ENCODE data around the gene ARPC5.

Gene ARPC5

GRCh38 chr1:183675883-183676585, 40.5 kb upstream of the ARPC5 start:
- TF ChIP-seq, protein P1, sequence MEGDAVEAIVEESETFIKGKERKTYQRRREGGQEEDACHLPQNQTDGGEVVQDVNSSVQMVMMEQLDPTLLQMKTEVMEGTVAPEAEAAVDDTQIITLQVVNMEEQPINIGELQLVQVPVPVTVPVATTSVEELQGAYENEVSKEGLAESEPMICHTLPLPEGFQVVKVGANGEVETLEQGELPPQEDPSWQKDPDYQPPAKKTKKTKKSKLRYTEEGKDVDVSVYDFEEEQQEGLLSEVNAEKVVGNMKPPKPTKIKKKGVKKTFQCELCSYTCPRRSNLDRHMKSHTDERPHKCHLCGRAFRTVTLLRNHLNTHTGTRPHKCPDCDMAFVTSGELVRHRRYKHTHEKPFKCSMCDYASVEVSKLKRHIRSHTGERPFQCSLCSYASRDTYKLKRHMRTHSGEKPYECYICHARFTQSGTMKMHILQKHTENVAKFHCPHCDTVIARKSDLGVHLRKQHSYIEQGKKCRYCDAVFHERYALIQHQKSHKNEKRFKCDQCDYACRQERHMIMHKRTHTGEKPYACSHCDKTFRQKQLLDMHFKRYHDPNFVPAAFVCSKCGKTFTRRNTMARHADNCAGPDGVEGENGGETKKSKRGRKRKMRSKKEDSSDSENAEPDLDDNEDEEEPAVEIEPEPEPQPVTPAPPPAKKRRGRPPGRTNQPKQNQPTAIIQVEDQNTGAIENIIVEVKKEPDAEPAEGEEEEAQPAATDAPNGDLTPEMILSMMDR (IDR thresholded peaks at IDR 0.05) = no peak
- Histone ChIP-seq H3K9me3 (peaks cover 0 to under 1% (median 0%) of the 10 kb centered on the region in 3 donors), H3K4me3 (no peak overlapping the region), H3K27me3 (no peaks in the 10 kb centered on the region), H3K36me3 (no peaks in the 10 kb centered on the region), H3K4me1 (no peaks in the 10 kb centered on the region), H3K27ac (no peak overlapping the region)
- no peak for DNase-seq
- intact Hi-C loops (cut with DNase I; ENCODE audit: low total_unique reads) = no loop called here

DNA sequence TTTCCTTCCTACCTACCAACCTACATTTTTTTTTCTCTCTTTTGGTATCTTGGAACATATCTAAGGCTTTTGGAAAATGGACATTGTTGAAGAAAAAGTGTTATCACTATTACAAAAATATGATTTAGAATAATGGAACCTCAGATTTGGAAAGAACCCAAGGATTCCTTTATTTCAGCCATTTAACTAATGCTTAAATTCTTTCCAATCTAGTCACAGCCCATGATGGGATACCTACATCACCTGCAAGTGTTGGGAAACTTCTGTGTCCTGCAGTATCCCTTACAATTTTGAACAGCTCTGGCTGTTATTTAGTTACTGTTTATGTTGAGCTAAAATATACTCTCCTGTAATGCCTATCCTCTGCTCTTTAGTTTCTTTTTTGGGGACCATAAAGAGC, 39.8 kb upstream of the ARPC5 start:
- H3K36me3 ChIP-seq = no peaks in the 10 kb centered on the region
- intact Hi-C loops (cut with DNase I; ENCODE audit: low total_unique reads) = no loop called here

DNA sequence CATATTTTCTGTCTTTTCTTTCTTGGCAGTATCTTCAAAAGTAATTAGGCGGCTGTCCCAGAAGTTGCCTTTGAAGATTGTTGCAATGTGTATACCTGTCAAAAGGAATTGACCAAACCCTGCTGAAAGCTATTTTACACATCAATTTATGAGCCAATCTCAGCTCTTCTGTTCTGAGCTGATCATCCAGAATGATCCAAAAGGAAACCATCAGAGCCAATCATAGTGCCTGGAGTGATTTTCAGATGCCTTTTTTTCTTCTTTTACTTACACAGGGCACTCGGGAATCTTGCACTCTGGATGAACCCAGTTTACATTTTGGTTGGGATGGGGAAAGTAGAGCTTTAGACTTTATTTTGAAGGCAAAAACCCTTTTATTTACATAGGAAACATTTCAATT, 39.3 kb upstream of the ARPC5 start:
- DNase-seq = no peak
- Histone ChIP-seq H3K36me3 (no peaks in the 10 kb centered on the region), H3K4me1 (no peaks in the 10 kb centered on the region), H3K4me3 (no peak overlapping the region), H3K27me3 (no peaks in the 10 kb centered on the region), H3K9me3 (peaks cover 0 to 2% (median 0%) of the 10 kb centered on the region in 3 donors), H3K27ac (no peak overlapping the region)
- intact Hi-C loops (cut with DNase I; ENCODE audit: low total_unique reads) = no loop called here
- TF ChIP-seq, protein P1 (IDR thresholded peaks at IDR 0.05) = no peak

More for the DNA sequence above, 39.8 kb upstream of the ARPC5 start:
- no peaks in the 10 kb centered on the region for H3K27me3 ChIP-seq
- TF ChIP-seq, protein P1 (IDR thresholded peaks at IDR 0.05) = no peak
- no peak overlapping the region for H3K27ac ChIP-seq
- H3K4me3 ChIP-seq = no peak overlapping the region
- no peaks in the 10 kb centered on the region for H3K4me1 ChIP-seq
- DNase-seq = no peak
- H3K9me3 ChIP-seq = peaks cover 0 to 2% (median 0%) of the 10 kb centered on the region in 3 donors

GRCh38 chr1:183674339-183674738, 38.8 kb upstream of the ARPC5 start:
- no peak overlapping the region for H3K27ac ChIP-seq

DNA sequence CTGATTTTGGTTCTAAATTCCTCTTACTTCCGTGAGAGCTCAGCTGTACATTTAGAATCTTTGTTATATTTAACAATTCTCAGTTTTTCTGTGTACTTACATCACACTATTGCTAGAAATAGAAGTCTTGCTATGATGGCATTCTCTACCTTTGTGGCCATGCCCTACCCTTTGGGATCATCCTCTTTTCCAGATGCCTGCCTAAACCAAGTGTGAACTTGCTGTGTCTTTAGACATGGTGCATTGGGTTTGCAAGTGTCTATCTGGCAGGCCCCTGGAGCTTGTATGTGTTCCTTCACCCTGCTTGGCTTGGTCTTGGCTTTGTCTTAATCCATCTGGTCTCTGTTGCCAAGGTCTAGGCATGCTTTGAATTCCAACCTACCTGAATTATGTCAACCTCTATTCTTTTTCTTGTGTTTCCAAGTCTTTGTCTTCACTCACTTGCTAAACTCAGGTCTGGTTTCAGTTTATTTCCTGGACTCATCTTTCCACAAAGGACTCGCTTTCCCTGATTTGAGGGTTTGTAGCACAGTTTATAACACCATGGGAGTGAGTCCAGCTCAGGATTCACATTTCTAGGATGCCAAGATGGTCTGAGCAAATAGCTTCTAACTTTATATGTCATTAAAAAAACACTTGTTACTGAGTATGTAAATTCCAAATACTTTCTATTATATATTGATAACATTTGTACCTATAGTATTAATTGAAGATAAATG, 38.2 kb upstream of the ARPC5 start:
- H3K4me1 ChIP-seq = no peaks in the 10 kb centered on the region

More at GRCh38 chr1:183674339-183674738, 38.8 kb upstream of the ARPC5 start:
- Histone ChIP-seq H3K36me3 (no peaks in the 10 kb centered on the region), H3K4me3 (no peak overlapping the region), H3K9me3 (peaks cover 0 to 2% (median 0%) of the 10 kb centered on the region in 3 donors), H3K27me3 (no peaks in the 10 kb centered on the region), H3K4me1 (no peaks in the 10 kb centered on the region)
- no peak for DNase-seq
- TF ChIP-seq, protein P1 (IDR thresholded peaks at IDR 0.05) = no peak
- intact Hi-C loops (cut with DNase I; ENCODE audit: low total_unique reads) = no loop called here

More for the DNA sequence above, 38.2 kb upstream of the ARPC5 start:
- TF ChIP-seq, protein P1 (IDR thresholded peaks at IDR 0.05) = no peak
- H3K27me3 ChIP-seq = no peaks in the 10 kb centered on the region
- peaks cover 0 to 2% (median 0%) of the 10 kb centered on the region in 3 donors for H3K9me3 ChIP-seq
- no peaks in the 10 kb centered on the region for H3K36me3 ChIP-seq
- intact Hi-C loops (cut with DNase I; ENCODE audit: low total_unique reads) = no loop called here
- H3K27ac ChIP-seq = no peak overlapping the region
- H3K4me3 ChIP-seq = no peak overlapping the region
- no peak for DNase-seq

Measured in tibial artery (tissue), 4 donors.